Neural crest cell (in vitro differentiated cells): Measurements from ENCODE around the gene GADD45B. TPM values are rescaled to one million over a fixed set of nuclear protein-coding genes. Genes with fewer than 3 reads are reported as not detected.

ENCODE experiments used
- DNase-seq: peaks from one replicate; pipeline ENCODE4 v3.0.0; 2021; ENCODE audit warnings: low read depth, mixed read lengths, low spot score
- H3K27ac Mint-ChIP-seq: one replicate; pipeline ENCODE4 v1.8.0; 2021; ENCODE audit warnings: mild to moderate bottlenecking, mixed read lengths; ENCODE audit not compliant: unreplicated experiment
- H3K27me3 Mint-ChIP-seq: 2 replicates; pipeline ENCODE4 v1.8.0; 2021; ENCODE audit warnings: low read depth, mild to moderate bottlenecking, mixed read lengths
- H3K36me3 Mint-ChIP-seq: 2 replicates; pipeline ENCODE4 v1.8.0; 2021; ENCODE audit warnings: low read depth, mild to moderate bottlenecking, mixed read lengths
- H3K4me1 Mint-ChIP-seq: 2 replicates; pipeline ENCODE4 v1.8.0; 2021; ENCODE audit warnings: mixed read lengths
- H3K4me3 Mint-ChIP-seq: one replicate; pipeline ENCODE4 v1.8.0; 2021; ENCODE audit warnings: mild to moderate bottlenecking, mixed read lengths
- H3K9me3 Mint-ChIP-seq: 2 replicates; pipeline ENCODE4 v1.8.0; 2021; ENCODE audit warnings: mixed read lengths
- CTCF ChIP-seq: fragments of 200-600 bp; sonication (generic); conservative IDR thresholded peaks from 2 replicates; pipeline ENCODE4 v1.5.0; 2021; ENCODE audit warnings: antibody characterized with exemption, mild to moderate bottlenecking
- total RNA-seq: library from RNA; stranded (reverse); gene quantifications from 2 replicates; pipeline ENCODE4 v1.2.1, GENCODE V29; 2021

GADD45B gene
- total RNA-seq, 1 donor from 2014 or later, result 4.1 TPM

GRCh38 chr19:2440515-2440914, 35.4 kb upstream of the GADD45B start:
- Mint-ChIP-seq H3K4me1 (no peaks in the 10 kb centered on the region), H3K27ac (no peak overlapping the region), H3K27me3 (no peaks in the 10 kb centered on the region), H3K36me3 (peaks cover 13% of the 10 kb centered on the region), H3K4me3 (peak overlapping the region; percentile 2), H3K9me3 (no peaks in the 10 kb centered on the region)
- TF ChIP-seq CTCF, result no peak
- no peak for DNase-seq

- no peak overlapping the region for H3K4me3 Mint-ChIP-seq
- no peak overlapping the region for H3K27ac Mint-ChIP-seq
- no peak for TF ChIP-seq CTCF
- H3K9me3 Mint-ChIP-seq, result no peaks in the 10 kb centered on the region
- H3K27me3 Mint-ChIP-seq, result no peaks in the 10 kb centered on the region
- H3K36me3 Mint-ChIP-seq, result peaks cover 13% of the 10 kb centered on the region
- no peaks in the 10 kb centered on the region for H3K4me1 Mint-ChIP-seq
- DNase-seq, result no peak
These were observed 34.7 kb upstream of the GADD45B start for GRCh38 chr19:2441096-2441752.

GRCh38 chr19:2443116-2443784, 32.7 kb upstream of the GADD45B start:
- Mint-ChIP-seq H3K27me3 (no peaks in the 10 kb centered on the region), H3K4me3 (no peak overlapping the region), H3K4me1 (peaks cover 4% of the 10 kb centered on the region), H3K27ac (no peak overlapping the region), H3K9me3 (no peaks in the 10 kb centered on the region), H3K36me3 (peaks cover 13% of the 10 kb centered on the region)
- no peak for TF ChIP-seq CTCF
- DNase-seq, result no peak

GRCh38 chr19:2443785-2444182, 32.1 kb upstream of the GADD45B start:
- Mint-ChIP-seq H3K4me1 (peaks cover 4% of the 10 kb centered on the region), H3K36me3 (peaks cover 13% of the 10 kb centered on the region), H3K4me3 (no peak overlapping the region), H3K27ac (no peak overlapping the region), H3K9me3 (no peaks in the 10 kb centered on the region), H3K27me3 (no peaks in the 10 kb centered on the region)
- TF ChIP-seq CTCF, result no peak
- no peak for DNase-seq

GRCh38 chr19:2444251-2445002, 31.5 kb upstream of the GADD45B start:
- DNase-seq, result no peak
- Mint-ChIP-seq H3K9me3 (no peaks in the 10 kb centered on the region), H3K36me3 (peaks cover 13% of the 10 kb centered on the region), H3K4me3 (no peak overlapping the region), H3K4me1 (peaks cover 4% of the 10 kb centered on the region), H3K27ac (no peak overlapping the region), H3K27me3 (no peaks in the 10 kb centered on the region)
- TF ChIP-seq CTCF, result no peak
